ENCODE data around the gene NALCN.

The NALCN gene

DNA sequence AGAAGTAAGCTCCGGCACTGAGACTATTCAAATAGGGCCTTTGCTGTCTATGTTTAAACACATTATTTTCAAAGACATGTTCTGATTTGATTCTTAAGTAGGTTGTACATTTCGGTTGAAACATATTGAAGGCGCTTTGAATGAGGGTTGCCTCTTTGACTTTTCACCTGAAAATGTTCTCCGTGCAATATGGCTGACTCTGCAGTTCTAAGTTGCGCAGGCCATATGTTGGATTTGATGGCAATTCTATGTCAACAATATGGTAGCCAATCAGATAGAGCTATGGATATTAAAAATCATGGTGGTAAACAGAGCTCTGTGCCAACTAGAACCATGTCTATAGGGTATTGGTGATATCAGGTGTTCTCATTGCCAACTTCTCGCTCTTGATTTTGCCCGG is 307.3 kb downstream of the NALCN start (continued):
- no peak for TF ChIP-seq OVOL3 (tag by site-specific recombination; IDR thresholded peaks at IDR 0.05)

DNA sequence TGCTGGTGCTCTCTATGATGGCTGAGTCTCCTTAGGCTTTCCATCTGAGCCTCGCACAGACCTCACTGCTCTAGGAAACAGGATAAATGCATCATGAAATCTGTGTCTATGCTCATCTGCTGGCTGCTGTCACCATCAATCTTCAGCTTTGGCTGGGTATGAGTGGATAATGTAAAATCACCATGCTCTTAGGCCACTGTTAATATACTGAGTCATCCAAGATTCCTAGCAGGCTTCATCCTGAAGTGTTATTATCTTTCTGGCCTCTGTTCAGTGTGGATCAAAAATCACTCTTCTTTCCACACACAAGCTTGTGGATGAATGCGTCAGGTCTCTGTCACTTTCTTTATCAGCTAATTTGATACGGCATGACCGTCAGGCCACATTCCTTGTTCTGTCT is 317.4 kb downstream of the NALCN start:
- Histone ChIP-seq H3K27ac (ENCODE audit: extremely low read depth, low read depth, low read length) (no peak overlapping the region), H3K4me3 (ENCODE audit: low read depth, low read length) (no peak overlapping the region), H3K36me3 (ENCODE audit: control insufficient read depth in 2 of 2, insufficient read depth in 1 of 2, low read length in 2 of 2) (no peaks in the 10 kb centered on the region), H3K9me3 (ENCODE audit: control insufficient read depth, insufficient read depth, low read depth, low read length) (no peaks in the 10 kb centered on the region), H3K4me1 (ENCODE audit: control insufficient read depth, insufficient read depth, low read length) (no peaks in the 10 kb centered on the region)
- ChIA-PET POLR2A (no interaction called here), CTCF (no interaction called here)
- TF ChIP-seq, protein P1, sequence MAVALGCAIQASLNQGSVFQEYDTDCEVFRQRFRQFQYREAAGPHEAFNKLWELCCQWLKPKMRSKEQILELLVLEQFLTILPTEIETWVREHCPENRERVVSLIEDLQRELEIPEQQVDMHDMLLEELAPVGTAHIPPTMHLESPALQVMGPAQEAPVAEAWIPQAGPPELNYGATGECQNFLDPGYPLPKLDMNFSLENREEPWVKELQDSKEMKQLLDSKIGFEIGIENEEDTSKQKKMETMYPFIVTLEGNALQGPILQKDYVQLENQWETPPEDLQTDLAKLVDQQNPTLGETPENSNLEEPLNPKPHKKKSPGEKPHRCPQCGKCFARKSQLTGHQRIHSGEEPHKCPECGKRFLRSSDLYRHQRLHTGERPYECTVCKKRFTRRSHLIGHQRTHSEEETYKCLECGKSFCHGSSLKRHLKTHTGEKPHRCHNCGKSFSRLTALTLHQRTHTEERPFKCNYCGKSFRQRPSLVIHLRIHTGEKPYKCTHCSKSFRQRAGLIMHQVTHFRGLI (tag by site-specific recombination; IDR thresholded peaks at IDR 0.05): no peak
- TF ChIP-seq BCL11A (tag by site-specific recombination; IDR thresholded peaks at IDR 0.05; ENCODE audit: low read depth) (no peak), ZNF701 (tag by site-specific recombination; IDR thresholded peaks at IDR 0.05) (no peak), ZNF16 (tag by site-specific recombination; IDR thresholded peaks at IDR 0.05; ENCODE audit: low read depth) (no peak), ZNF544 (tag by site-specific recombination; IDR thresholded peaks at IDR 0.05) (no peak), ZNF341 (tag by site-specific recombination; IDR thresholded peaks at IDR 0.05; ENCODE audit: low read depth) (no peak), ZNF157 (tag by site-specific recombination; IDR thresholded peaks at IDR 0.05) (no peak)
- TF ChIP-seq, protein P2, sequence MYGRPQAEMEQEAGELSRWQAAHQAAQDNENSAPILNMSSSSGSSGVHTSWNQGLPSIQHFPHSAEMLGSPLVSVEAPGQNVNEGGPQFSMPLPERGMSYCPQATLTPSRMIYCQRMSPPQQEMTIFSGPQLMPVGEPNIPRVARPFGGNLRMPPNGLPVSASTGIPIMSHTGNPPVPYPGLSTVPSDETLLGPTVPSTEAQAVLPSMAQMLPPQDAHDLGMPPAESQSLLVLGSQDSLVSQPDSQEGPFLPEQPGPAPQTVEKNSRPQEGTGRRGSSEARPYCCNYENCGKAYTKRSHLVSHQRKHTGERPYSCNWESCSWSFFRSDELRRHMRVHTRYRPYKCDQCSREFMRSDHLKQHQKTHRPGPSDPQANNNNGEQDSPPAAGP (tag by site-specific recombination; IDR thresholded peaks at IDR 0.05): no peak
- TF ChIP-seq, protein P3, sequence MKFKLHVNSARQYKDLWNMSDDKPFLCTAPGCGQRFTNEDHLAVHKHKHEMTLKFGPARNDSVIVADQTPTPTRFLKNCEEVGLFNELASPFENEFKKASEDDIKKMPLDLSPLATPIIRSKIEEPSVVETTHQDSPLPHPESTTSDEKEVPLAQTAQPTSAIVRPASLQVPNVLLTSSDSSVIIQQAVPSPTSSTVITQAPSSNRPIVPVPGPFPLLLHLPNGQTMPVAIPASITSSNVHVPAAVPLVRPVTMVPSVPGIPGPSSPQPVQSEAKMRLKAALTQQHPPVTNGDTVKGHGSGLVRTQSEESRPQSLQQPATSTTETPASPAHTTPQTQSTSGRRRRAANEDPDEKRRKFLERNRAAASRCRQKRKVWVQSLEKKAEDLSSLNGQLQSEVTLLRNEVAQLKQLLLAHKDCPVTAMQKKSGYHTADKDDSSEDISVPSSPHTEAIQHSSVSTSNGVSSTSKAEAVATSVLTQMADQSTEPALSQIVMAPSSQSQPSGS (tag by site-specific recombination; IDR thresholded peaks at IDR 0.05; ENCODE audit: low read depth): no peak
- TF ChIP-seq, protein P4, sequence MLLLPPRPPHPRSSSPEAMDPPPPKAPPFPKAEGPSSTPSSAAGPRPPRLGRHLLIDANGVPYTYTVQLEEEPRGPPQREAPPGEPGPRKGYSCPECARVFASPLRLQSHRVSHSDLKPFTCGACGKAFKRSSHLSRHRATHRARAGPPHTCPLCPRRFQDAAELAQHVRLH (tag by site-specific recombination; IDR thresholded peaks at IDR 0.05): no peak

DNA sequence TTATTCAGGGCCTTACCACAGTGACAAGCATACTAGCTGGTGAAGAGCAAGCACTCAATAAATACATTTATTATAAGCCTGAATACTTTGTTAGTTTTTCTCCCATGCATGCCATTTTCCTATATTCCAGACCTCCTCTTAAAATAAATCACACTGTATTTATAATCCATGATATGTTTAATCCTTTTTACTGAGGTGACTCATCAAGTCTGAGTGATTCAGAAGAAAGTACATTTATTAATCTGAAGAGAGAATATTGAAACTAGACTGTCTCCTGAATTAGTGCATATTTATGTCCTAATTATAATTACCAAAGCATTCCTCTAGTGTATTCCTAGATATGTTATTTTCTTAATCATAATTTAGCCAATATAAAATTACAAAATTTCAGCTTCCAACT is 323.3 kb downstream of the NALCN start:
- H3K4me1 ChIP-seq (ENCODE audit: control insufficient read depth, insufficient read depth, low read length): no peaks in the 10 kb centered on the region
- TF ChIP-seq ZNF202 (tag by site-specific recombination; IDR thresholded peaks at IDR 0.05; ENCODE audit: borderline replicate concordance) (no peak), KLF9 (tag by site-specific recombination; IDR thresholded peaks at IDR 0.05; ENCODE audit: low read depth) (no peak), ZNF837 (tag by site-specific recombination; IDR thresholded peaks at IDR 0.05) (no peak), ZNF510 (tag by site-specific recombination; IDR thresholded peaks at IDR 0.05; ENCODE audit: insufficient replicate concordance) (no peak), ZNF174 (tag by site-specific recombination; IDR thresholded peaks at IDR 0.05) (no peak), ZNF391 (tag by site-specific recombination; IDR thresholded peaks at IDR 0.05; ENCODE audit: borderline replicate concordance, low read depth) (no peak), ZNF830 (tag by site-specific recombination; IDR thresholded peaks at IDR 0.05; ENCODE audit: low read depth) (no peak), ZNF175 (tag by site-specific recombination; IDR thresholded peaks at IDR 0.05) (no peak), ZNF19 (tag by site-specific recombination; IDR thresholded peaks at IDR 0.05; ENCODE audit: low read depth) (no peak), ZSCAN23 (tag by site-specific recombination; IDR thresholded peaks at IDR 0.05) (no peak), ZSCAN30 (tag by site-specific recombination; IDR thresholded peaks at IDR 0.05) (no peak), ZNF624 (tag by site-specific recombination; IDR thresholded peaks at IDR 0.05) (no peak), ZNF146 (tag by site-specific recombination; IDR thresholded peaks at IDR 0.05) (no peak)
- TF ChIP-seq, protein P5, sequence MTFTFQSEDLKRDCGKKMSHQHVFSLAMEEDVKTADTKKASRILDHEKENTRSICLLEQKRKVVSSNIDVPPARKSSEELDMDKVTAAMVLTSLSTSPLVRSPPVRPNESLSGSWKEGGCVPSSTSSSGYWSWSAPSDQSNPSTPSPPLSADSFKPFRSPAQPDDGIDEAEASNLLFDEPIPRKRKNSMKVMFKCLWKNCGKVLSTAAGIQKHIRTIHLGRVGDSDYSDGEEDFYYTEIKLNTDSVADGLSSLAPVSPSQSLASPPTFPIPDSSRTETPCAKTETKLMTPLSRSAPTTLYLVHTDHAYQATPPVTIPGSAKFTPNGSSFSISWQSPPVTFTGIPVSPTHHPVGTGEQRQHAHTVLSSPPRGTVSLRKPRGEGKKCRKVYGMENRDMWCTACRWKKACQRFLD (tag by site-specific recombination; IDR thresholded peaks at IDR 0.05): no peak
- TF ChIP-seq, protein P6, sequence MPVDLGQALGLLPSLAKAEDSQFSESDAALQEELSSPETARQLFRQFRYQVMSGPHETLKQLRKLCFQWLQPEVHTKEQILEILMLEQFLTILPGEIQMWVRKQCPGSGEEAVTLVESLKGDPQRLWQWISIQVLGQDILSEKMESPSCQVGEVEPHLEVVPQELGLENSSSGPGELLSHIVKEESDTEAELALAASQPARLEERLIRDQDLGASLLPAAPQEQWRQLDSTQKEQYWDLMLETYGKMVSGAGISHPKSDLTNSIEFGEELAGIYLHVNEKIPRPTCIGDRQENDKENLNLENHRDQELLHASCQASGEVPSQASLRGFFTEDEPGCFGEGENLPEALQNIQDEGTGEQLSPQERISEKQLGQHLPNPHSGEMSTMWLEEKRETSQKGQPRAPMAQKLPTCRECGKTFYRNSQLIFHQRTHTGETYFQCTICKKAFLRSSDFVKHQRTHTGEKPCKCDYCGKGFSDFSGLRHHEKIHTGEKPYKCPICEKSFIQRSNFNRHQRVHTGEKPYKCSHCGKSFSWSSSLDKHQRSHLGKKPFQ (tag by site-specific recombination; IDR thresholded peaks at IDR 0.05): no peak
- no peaks in the 10 kb centered on the region for H3K9me3 ChIP-seq (ENCODE audit: control insufficient read depth, insufficient read depth, low read depth, low read length)
- no peak overlapping the region for H3K27ac ChIP-seq (ENCODE audit: extremely low read depth, low read depth, low read length)
- H3K36me3 ChIP-seq (ENCODE audit: control insufficient read depth in 2 of 2, insufficient read depth in 1 of 2, low read length in 2 of 2): no peaks in the 10 kb centered on the region
- no peak overlapping the region for H3K4me3 ChIP-seq (ENCODE audit: low read depth, low read length)
- ChIA-PET CTCF (no interaction called here), POLR2A (no interaction called here)

Data from HEK293 (cell line).